VCaP (cell line): ENCODE measurements around the gene SDC3.

Experiments
- H3K27ac ChIP-seq: fragments of 450-650 bp; 2 replicates; pipeline ENCODE4 v1.5.1; 2017
- TF ChIP-seq, protein P1 (sequence below): fragments of 450-650 bp; conservative IDR thresholded peaks from 2 replicates; pipeline ENCODE4 v1.5.1; 2017; ENCODE audit warnings: mild to moderate bottlenecking, moderate library complexity

SDC3 gene

DNA sequence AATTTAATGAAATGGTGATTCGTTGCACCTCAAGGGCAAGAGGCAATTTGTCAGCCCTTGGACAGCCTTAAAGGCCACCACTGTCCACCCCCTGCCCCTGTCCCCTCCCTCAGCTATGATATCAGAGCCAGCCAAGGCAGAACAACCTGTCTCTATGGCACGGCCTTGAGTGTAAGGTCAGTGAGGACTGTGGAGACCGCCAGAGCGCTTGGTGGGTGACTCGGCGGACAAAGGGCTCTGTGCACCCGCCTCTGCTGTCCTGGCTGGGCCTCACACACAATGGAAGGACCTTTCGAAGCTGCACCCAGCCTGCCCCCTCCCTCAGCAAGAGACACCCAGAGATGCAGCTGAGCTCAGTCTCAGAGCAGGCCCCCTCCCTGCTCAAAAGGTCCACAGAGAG, 50.6 kb downstream of the SDC3 start:
- TF ChIP-seq, protein P1, sequence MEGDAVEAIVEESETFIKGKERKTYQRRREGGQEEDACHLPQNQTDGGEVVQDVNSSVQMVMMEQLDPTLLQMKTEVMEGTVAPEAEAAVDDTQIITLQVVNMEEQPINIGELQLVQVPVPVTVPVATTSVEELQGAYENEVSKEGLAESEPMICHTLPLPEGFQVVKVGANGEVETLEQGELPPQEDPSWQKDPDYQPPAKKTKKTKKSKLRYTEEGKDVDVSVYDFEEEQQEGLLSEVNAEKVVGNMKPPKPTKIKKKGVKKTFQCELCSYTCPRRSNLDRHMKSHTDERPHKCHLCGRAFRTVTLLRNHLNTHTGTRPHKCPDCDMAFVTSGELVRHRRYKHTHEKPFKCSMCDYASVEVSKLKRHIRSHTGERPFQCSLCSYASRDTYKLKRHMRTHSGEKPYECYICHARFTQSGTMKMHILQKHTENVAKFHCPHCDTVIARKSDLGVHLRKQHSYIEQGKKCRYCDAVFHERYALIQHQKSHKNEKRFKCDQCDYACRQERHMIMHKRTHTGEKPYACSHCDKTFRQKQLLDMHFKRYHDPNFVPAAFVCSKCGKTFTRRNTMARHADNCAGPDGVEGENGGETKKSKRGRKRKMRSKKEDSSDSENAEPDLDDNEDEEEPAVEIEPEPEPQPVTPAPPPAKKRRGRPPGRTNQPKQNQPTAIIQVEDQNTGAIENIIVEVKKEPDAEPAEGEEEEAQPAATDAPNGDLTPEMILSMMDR: no peak
- no peak overlapping the region for H3K27ac ChIP-seq

DNA sequence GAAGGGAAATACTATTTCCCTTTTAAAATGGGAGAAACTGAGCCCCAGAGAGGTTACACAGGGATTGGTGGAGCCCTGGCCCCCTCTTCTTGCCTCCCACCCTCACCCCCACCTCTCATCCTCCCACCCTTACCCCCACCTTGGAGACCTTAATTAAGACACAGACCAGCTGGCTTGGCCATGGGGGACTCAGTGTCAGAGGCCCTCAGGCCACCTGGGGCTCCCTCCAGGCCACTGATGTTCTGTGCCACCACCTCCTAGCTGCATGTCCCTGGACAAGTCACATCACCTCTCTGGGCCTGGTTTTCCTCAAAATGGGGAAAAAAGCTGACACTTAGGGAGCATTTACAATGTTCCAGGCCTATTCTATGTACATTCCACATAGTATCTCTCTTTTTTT, 51.5 kb downstream of the SDC3 start:
- TF ChIP-seq, protein P1: no peak
- no peak overlapping the region for H3K27ac ChIP-seq

DNA sequence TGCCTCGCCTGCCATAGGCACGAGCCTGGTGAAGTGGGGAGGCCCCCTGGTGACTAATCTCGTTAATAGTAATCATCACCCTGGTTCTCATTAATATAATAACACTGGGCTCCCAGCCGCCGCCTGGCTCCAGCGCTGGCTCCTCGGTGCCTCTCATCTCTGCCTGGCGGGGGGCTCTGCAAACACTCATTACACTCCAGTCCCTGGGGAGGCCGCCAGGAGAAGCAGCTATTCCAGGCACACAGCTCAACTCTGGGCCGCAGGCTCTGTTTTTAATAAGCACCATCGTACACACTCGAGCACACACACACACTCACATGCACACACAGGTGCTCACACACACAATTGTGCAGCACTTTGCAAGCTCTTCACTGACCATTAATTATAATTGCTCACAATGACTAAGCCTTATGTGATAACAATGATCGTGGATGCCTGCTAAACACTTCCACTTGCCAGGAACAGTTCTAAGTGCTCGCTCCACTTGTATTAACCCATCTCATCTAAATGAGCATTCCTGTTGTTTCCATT, 52.2 kb downstream of the SDC3 start:
- no peak overlapping the region for H3K27ac ChIP-seq
- TF ChIP-seq, protein P1: no peak

DNA sequence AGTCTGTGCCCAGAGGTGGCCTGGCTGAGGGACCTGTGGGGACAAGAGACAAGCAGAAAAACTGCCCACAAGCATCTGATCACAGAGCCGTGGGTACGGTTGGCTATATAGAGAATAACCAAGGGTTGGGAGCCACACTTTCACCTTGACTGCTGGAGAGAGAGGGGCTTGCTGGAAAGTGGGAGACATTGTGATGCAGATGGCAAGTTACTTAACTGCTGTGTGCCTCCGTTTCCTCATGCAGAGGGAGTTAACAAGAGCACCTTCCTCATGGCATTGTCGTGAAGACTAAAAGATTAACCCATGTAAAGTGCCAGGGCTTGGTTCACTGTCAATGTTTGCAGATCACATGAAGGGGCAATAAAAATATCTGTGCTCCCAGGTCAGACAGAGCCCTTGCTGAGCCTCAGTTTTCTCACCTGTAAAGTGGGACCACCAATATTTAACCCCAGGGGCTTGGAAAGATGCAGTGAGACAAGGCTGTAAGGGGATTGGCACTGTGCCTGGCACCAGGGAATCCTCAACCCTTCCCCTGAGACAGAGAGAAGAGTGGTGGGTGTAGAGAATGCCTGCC, 52.8 kb downstream of the SDC3 start:
- no peak overlapping the region for H3K27ac ChIP-seq
- TF ChIP-seq, protein P1: no peak

DNA sequence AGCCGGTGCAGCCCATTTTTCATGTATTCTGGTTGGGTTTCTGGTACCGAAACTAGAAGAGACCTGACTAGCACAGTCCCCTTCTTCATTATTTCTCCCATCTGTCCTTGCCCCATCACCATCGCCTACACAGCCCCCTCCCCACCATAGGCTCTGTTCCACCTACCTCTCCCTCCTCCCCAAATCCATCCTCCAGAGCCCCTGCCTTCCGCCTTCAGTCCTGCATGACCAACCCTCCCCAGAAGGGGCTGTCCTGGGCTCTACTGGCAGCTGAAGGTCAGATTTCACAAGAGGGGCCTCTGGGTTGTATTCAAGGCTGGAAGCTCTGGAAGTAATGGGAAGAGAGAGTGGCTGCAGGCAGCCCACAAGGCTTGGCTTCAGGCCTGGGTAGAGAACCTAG, 55.2 kb downstream of the SDC3 start:
- TF ChIP-seq, protein P1: no peak
- no peak overlapping the region for H3K27ac ChIP-seq

DNA sequence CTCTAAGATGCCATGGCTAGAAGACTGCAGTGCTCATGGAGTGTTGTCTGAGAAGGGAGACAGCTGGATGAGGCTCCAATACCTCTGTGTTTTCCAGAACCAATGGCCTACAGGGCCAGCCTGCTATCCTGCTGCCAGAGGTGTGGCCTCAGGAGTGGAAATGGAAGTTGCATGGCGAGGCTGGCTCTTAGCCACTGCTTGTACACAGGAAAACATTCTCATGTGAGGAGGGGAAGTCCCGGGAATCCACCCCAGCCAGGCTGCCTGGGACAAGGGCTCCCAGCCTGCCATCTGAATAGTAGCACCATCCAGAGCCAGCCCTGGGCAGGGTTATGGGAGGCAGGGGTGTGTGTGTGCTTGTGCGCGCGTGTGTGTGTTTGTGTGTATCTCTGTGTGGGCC, 56.5 kb downstream of the SDC3 start:
- H3K27ac ChIP-seq: no peak overlapping the region
- TF ChIP-seq, protein P1: no peak

DNA sequence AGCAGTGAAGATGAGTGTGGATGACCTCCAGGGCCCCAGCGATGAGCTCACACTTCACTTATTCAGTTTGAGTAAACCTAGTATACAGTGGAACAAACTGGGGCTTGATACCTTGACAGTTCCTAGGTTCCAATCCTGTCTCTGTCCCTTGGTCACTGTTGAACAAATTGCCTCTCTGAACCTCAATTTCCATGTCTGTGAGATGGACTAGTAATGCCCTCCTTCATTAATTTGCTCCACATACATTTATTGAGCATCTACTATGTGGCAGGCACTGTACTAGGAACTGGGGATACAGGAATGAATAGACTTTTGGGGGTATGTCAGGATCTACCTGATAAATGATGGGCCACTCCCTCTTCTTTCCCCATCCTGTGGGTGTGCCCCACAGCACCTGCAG, 57.3 kb downstream of the SDC3 start:
- H3K27ac ChIP-seq: no peak overlapping the region
- TF ChIP-seq, protein P1: no peak
